ENCODE measurements around the gene MAP3K7CL.

The MAP3K7CL gene

GRCh38 chr21:29184037-29184436 is 53.6 kb downstream of the MAP3K7CL start:
- Histone ChIP-seq H3K9ac (ENCODE audit: low read length) (no peak overlapping the region), H3K4me1 (ENCODE audit: control insufficient read depth, insufficient read depth, low read length) (peaks cover 11% of the 10 kb centered on the region), H3K9me3 (ENCODE audit: control insufficient read depth, insufficient read depth, low read depth, low read length) (no peaks in the 10 kb centered on the region), H3K36me3 (ENCODE audit: control insufficient read depth, insufficient read depth, low read length) (no peaks in the 10 kb centered on the region), H3K27ac (ENCODE audit: low read depth, low read length) (no peak overlapping the region), H3K4me3 (ENCODE audit: low read depth, low read length) (no peak overlapping the region), H3K27me3 (ENCODE audit: control insufficient read depth, insufficient read depth, low read length) (no peaks in the 10 kb centered on the region)

GRCh38 chr21:29185172-29185571 is 54.7 kb downstream of the MAP3K7CL start:
- H3K9ac ChIP-seq (ENCODE audit: low read length), result no peak overlapping the region
- H3K27me3 ChIP-seq (ENCODE audit: control insufficient read depth, insufficient read depth, low read length), result no peaks in the 10 kb centered on the region
- H3K9me3 ChIP-seq (ENCODE audit: control insufficient read depth, insufficient read depth, low read depth, low read length), result no peaks in the 10 kb centered on the region
- no peak overlapping the region for H3K27ac ChIP-seq (ENCODE audit: low read depth, low read length)
- peaks cover 11% of the 10 kb centered on the region for H3K4me1 ChIP-seq (ENCODE audit: control insufficient read depth, insufficient read depth, low read length)
- no peaks in the 10 kb centered on the region for H3K36me3 ChIP-seq (ENCODE audit: control insufficient read depth, insufficient read depth, low read length)
- H3K4me3 ChIP-seq (ENCODE audit: low read depth, low read length), result no peak overlapping the region

- Histone ChIP-seq H3K4me3 (ENCODE audit: low read depth, low read length) (no peak overlapping the region), H3K9ac (ENCODE audit: low read length) (no peak overlapping the region), H3K4me1 (ENCODE audit: control insufficient read depth, insufficient read depth, low read length) (peaks cover 11% of the 10 kb centered on the region), H3K27me3 (ENCODE audit: control insufficient read depth, insufficient read depth, low read length) (no peaks in the 10 kb centered on the region), H3K27ac (ENCODE audit: low read depth, low read length) (no peak overlapping the region), H3K9me3 (ENCODE audit: control insufficient read depth, insufficient read depth, low read depth, low read length) (no peaks in the 10 kb centered on the region), H3K36me3 (ENCODE audit: control insufficient read depth, insufficient read depth, low read length) (no peaks in the 10 kb centered on the region)
These were observed 55.2 kb downstream of the MAP3K7CL start for GRCh38 chr21:29185633-29186032.

GRCh38 chr21:29186246-29186645 is 55.8 kb downstream of the MAP3K7CL start:
- Histone ChIP-seq H3K4me3 (ENCODE audit: low read depth, low read length) (no peak overlapping the region), H3K36me3 (ENCODE audit: control insufficient read depth, insufficient read depth, low read length) (no peaks in the 10 kb centered on the region), H3K9me3 (ENCODE audit: control insufficient read depth, insufficient read depth, low read depth, low read length) (no peaks in the 10 kb centered on the region), H3K27ac (ENCODE audit: low read depth, low read length) (no peak overlapping the region), H3K9ac (ENCODE audit: low read length) (no peak overlapping the region), H3K4me1 (ENCODE audit: control insufficient read depth, insufficient read depth, low read length) (peaks cover 11% of the 10 kb centered on the region), H3K27me3 (ENCODE audit: control insufficient read depth, insufficient read depth, low read length) (no peaks in the 10 kb centered on the region)

GRCh38 chr21:29187944-29188343 is 57.5 kb downstream of the MAP3K7CL start:
- Histone ChIP-seq H3K4me3 (ENCODE audit: low read depth, low read length) (no peak overlapping the region), H3K4me1 (ENCODE audit: control insufficient read depth, insufficient read depth, low read length) (peaks cover 5% of the 10 kb centered on the region; the same call in 1 of the 2 replicates), H3K9ac (ENCODE audit: low read length) (no peak overlapping the region), H3K27me3 (ENCODE audit: control insufficient read depth, insufficient read depth, low read length) (no peaks in the 10 kb centered on the region), H3K9me3 (ENCODE audit: control insufficient read depth, insufficient read depth, low read depth, low read length) (no peaks in the 10 kb centered on the region), H3K27ac (ENCODE audit: low read depth, low read length) (no peak overlapping the region), H3K36me3 (ENCODE audit: control insufficient read depth, insufficient read depth, low read length) (no peaks in the 10 kb centered on the region)

- Histone ChIP-seq H3K9me3 (ENCODE audit: control insufficient read depth, insufficient read depth, low read depth, low read length) (no peaks in the 10 kb centered on the region), H3K9ac (ENCODE audit: low read length) (no peak overlapping the region), H3K27ac (ENCODE audit: low read depth, low read length) (no peak overlapping the region), H3K36me3 (ENCODE audit: control insufficient read depth, insufficient read depth, low read length) (no peaks in the 10 kb centered on the region), H3K4me3 (ENCODE audit: low read depth, low read length) (no peak overlapping the region), H3K4me1 (ENCODE audit: control insufficient read depth, insufficient read depth, low read length) (peaks cover 15% of the 10 kb centered on the region; the same call in 1 of the 2 replicates), H3K27me3 (ENCODE audit: control insufficient read depth, insufficient read depth, low read length) (no peaks in the 10 kb centered on the region)
These were observed 58.9 kb downstream of the MAP3K7CL start for GRCh38 chr21:29189353-29189752.

GRCh38 chr21:29190923-29191331 is 60.5 kb downstream of the MAP3K7CL start:
- no peaks in the 10 kb centered on the region for H3K27me3 ChIP-seq (ENCODE audit: control insufficient read depth, insufficient read depth, low read length)
- peaks cover 25% of the 10 kb centered on the region; the same call in 1 of the 2 replicates for H3K4me1 ChIP-seq (ENCODE audit: control insufficient read depth, insufficient read depth, low read length)
- H3K9me3 ChIP-seq (ENCODE audit: control insufficient read depth, insufficient read depth, low read depth, low read length), result no peaks in the 10 kb centered on the region
- no peak overlapping the region for H3K9ac ChIP-seq (ENCODE audit: low read length)
- no peak overlapping the region for H3K27ac ChIP-seq (ENCODE audit: low read depth, low read length)
- no peak overlapping the region for H3K4me3 ChIP-seq (ENCODE audit: low read depth, low read length)
- H3K36me3 ChIP-seq (ENCODE audit: control insufficient read depth, insufficient read depth, low read length), result no peaks in the 10 kb centered on the region

- H3K9me3 ChIP-seq (ENCODE audit: control insufficient read depth, insufficient read depth, low read depth, low read length), result peaks cover 7% of the 10 kb centered on the region
- peaks cover 27% of the 10 kb centered on the region; the same call in 1 of the 2 replicates for H3K4me1 ChIP-seq (ENCODE audit: control insufficient read depth, insufficient read depth, low read length)
- peak overlapping the region; percentile 8; the same call in 1 of the 2 replicates for H3K4me3 ChIP-seq (ENCODE audit: low read depth, low read length)
- no peak overlapping the region for H3K27ac ChIP-seq (ENCODE audit: low read depth, low read length)
- H3K27me3 ChIP-seq (ENCODE audit: control insufficient read depth, insufficient read depth, low read length), result no peaks in the 10 kb centered on the region
- no peaks in the 10 kb centered on the region for H3K36me3 ChIP-seq (ENCODE audit: control insufficient read depth, insufficient read depth, low read length)
- H3K9ac ChIP-seq (ENCODE audit: low read length), result no peak overlapping the region
These were observed 62.6 kb downstream of the MAP3K7CL start for GRCh38 chr21:29193072-29193471.

- peaks cover 10% of the 10 kb centered on the region for H3K9me3 ChIP-seq (ENCODE audit: control insufficient read depth, insufficient read depth, low read depth, low read length)
- H3K9ac ChIP-seq (ENCODE audit: low read length), result no peak overlapping the region
- H3K27me3 ChIP-seq (ENCODE audit: control insufficient read depth, insufficient read depth, low read length), result no peaks in the 10 kb centered on the region
- no peaks in the 10 kb centered on the region for H3K36me3 ChIP-seq (ENCODE audit: control insufficient read depth, insufficient read depth, low read length)
- peaks cover 27% of the 10 kb centered on the region; the same call in 1 of the 2 replicates for H3K4me1 ChIP-seq (ENCODE audit: control insufficient read depth, insufficient read depth, low read length)
- H3K27ac ChIP-seq (ENCODE audit: low read depth, low read length), result no peak overlapping the region
- peak overlapping the region; percentile 39; the same call in 1 of the 2 replicates for H3K4me3 ChIP-seq (ENCODE audit: low read depth, low read length)
These were observed 63.5 kb downstream of the MAP3K7CL start for GRCh38 chr21:29193901-29194300.

- H3K4me3 ChIP-seq (ENCODE audit: low read depth, low read length), result peak overlapping the region; percentile 39; the same call in 1 of the 2 replicates
- H3K27me3 ChIP-seq (ENCODE audit: control insufficient read depth, insufficient read depth, low read length), result no peaks in the 10 kb centered on the region
- H3K27ac ChIP-seq (ENCODE audit: low read depth, low read length), result no peak overlapping the region
- H3K36me3 ChIP-seq (ENCODE audit: control insufficient read depth, insufficient read depth, low read length), result no peaks in the 10 kb centered on the region
- H3K9me3 ChIP-seq (ENCODE audit: control insufficient read depth, insufficient read depth, low read depth, low read length), result peaks cover 13% of the 10 kb centered on the region
- no peak overlapping the region for H3K9ac ChIP-seq (ENCODE audit: low read length)
- peaks cover 27% of the 10 kb centered on the region; the same call in 1 of the 2 replicates for H3K4me1 ChIP-seq (ENCODE audit: control insufficient read depth, insufficient read depth, low read length)
These were observed 63.9 kb downstream of the MAP3K7CL start for GRCh38 chr21:29194342-29194741.

GRCh38 chr21:29194847-29195246 is 64.4 kb downstream of the MAP3K7CL start:
- Histone ChIP-seq H3K4me3 (ENCODE audit: low read depth, low read length) (peak overlapping the region; percentile 39; the same call in 1 of the 2 replicates), H3K9me3 (ENCODE audit: control insufficient read depth, insufficient read depth, low read depth, low read length) (peaks cover 16% of the 10 kb centered on the region), H3K9ac (ENCODE audit: low read length) (no peak overlapping the region), H3K4me1 (ENCODE audit: control insufficient read depth, insufficient read depth, low read length) (peaks cover 27% of the 10 kb centered on the region; the same call in 1 of the 2 replicates), H3K27me3 (ENCODE audit: control insufficient read depth, insufficient read depth, low read length) (no peaks in the 10 kb centered on the region), H3K36me3 (ENCODE audit: control insufficient read depth, insufficient read depth, low read length) (no peaks in the 10 kb centered on the region), H3K27ac (ENCODE audit: low read depth, low read length) (no peak overlapping the region)
